Suppressor macrophage (primary cell): ENCODE measurements around the gene MAST3.

Experiments
- DNase-seq, 4 experiments: peaks; one replicate each; pipeline ENCODE4 v3.0.0-alpha.2; 2020 to 2022
- total RNA-seq, 17 experiments: gene quantifications; one replicate each; lab custom pipeline; 2026; ENCODE audit warnings: mixed read lengths in 6 of 17, inconsistent platforms in 3 of 17; lab: John Stamatoyannopoulos, UW

MAST3 gene
- total RNA-seq = 2.5 to 65.8 (median 18.9) reads per million in 17 experiments

GRCh38 chr19:18097217-18097992 is at the start of gene MAST3:
Gene MAST3, plus strand, starts transcription at chr19:18097778. Its CDS starts 15 bp downstream, at chr19:18097793.
- DNase-seq = peak; percentile 93 to 98 (median 96)

- DNase-seq = peak; percentile 69 to 87 (median 78)
Measured at GRCh38 chr19:18049385-18049784, 48.2 kb upstream of the MAST3 start.

GRCh38 chr19:18051887-18052286 is 45.7 kb upstream of the MAST3 start:
- DNase-seq = no peak

- no peak for DNase-seq
Measured at GRCh38 chr19:18053576-18054219, 43.9 kb upstream of the MAST3 start.

GRCh38 chr19:18055967-18056366 is 41.6 kb upstream of the MAST3 start:
- DNase-seq = no peak

GRCh38 chr19:18057557-18057956 is 40.0 kb upstream of the MAST3 start:
- peak in 3 of 4 experiments; percentile 17 to 45 (median 38) for DNase-seq

GRCh38 chr19:18058208-18059009 is 39.2 kb upstream of the MAST3 start:
- peak; percentile 82 to 92 (median 88) for DNase-seq

GRCh38 chr19:18059297-18059696 is 38.3 kb upstream of the MAST3 start:
- DNase-seq = no peak

GRCh38 chr19:18059902-18060301 is 37.7 kb upstream of the MAST3 start:
- DNase-seq = no peak

GRCh38 chr19:18060472-18060871 is 37.1 kb upstream of the MAST3 start:
- no peak for DNase-seq

GRCh38 chr19:18062028-18062427 is 35.5 kb upstream of the MAST3 start:
- DNase-seq = no peak

GRCh38 chr19:18063463-18063862 is 34.1 kb upstream of the MAST3 start:
- peak in 2 of 4 experiments; percentile 60 to 67 for DNase-seq

- no peak for DNase-seq
Measured at GRCh38 chr19:18065173-18065495, 32.4 kb upstream of the MAST3 start.

GRCh38 chr19:18068395-18068794 is 29.2 kb upstream of the MAST3 start:
- no peak for DNase-seq

GRCh38 chr19:18069383-18069782 is 28.2 kb upstream of the MAST3 start:
- no peak for DNase-seq

GRCh38 chr19:18070181-18070580 is 27.4 kb upstream of the MAST3 start:
- DNase-seq = no peak

- DNase-seq = no peak
Measured at GRCh38 chr19:18072335-18072734, 25.2 kb upstream of the MAST3 start.

- DNase-seq = no peak
Measured at GRCh38 chr19:18073197-18073596, 24.4 kb upstream of the MAST3 start.

- DNase-seq = no peak
Measured at GRCh38 chr19:18074192-18074591, 23.4 kb upstream of the MAST3 start.

- DNase-seq = no peak
Measured at GRCh38 chr19:18083929-18084684, 13.5 kb upstream of the MAST3 start.

GRCh38 chr19:18085702-18086457 is 11.7 kb upstream of the MAST3 start:
- no peak for DNase-seq
